IPS-11a (cell line): ENCODE measurements around the gene DLG5.

Source experiments
- H3K4me3 ChIP-seq: one replicate; pipeline ENCODE4 v1.5.1; 2013; ENCODE audit warnings: low read depth, low read length, control low read depth

DLG5 gene

GRCh38 chr10:77892021-77892739, 34.4 kb downstream of the DLG5 start:
- H3K4me3 ChIP-seq, result no peak overlapping the region

- no peak overlapping the region for H3K4me3 ChIP-seq
Measured at GRCh38 chr10:77890097-77890496, 36.5 kb downstream of the DLG5 start.

- H3K4me3 ChIP-seq, result no peak overlapping the region
Measured at GRCh38 chr10:77889277-77889903, 37.2 kb downstream of the DLG5 start.

GRCh38 chr10:77888356-77888703, 38.2 kb downstream of the DLG5 start:
- H3K4me3 ChIP-seq, result no peak overlapping the region

- no peak overlapping the region for H3K4me3 ChIP-seq
Measured at GRCh38 chr10:77887631-77888355, 38.8 kb downstream of the DLG5 start.

GRCh38 chr10:77886795-77887355, 39.7 kb downstream of the DLG5 start:
- no peak overlapping the region for H3K4me3 ChIP-seq

GRCh38 chr10:77884181-77884580, 42.4 kb downstream of the DLG5 start:
- no peak overlapping the region for H3K4me3 ChIP-seq

- H3K4me3 ChIP-seq, result no peak overlapping the region
Measured at GRCh38 chr10:77881636-77882035, 44.9 kb downstream of the DLG5 start.

- no peak overlapping the region for H3K4me3 ChIP-seq
Measured at GRCh38 chr10:77881222-77881621, 45.3 kb downstream of the DLG5 start.

GRCh38 chr10:77879710-77880109, 46.8 kb downstream of the DLG5 start:
- no peak overlapping the region for H3K4me3 ChIP-seq

GRCh38 chr10:77879065-77879464, 47.5 kb downstream of the DLG5 start:
- H3K4me3 ChIP-seq, result no peak overlapping the region

- H3K4me3 ChIP-seq, result no peak overlapping the region
Measured at GRCh38 chr10:77877441-77878344, 48.9 kb downstream of the DLG5 start.

- no peak overlapping the region for H3K4me3 ChIP-seq
Measured at GRCh38 chr10:77875730-77876129, 50.8 kb downstream of the DLG5 start.

GRCh38 chr10:77874872-77875271, 51.7 kb downstream of the DLG5 start:
- H3K4me3 ChIP-seq, result no peak overlapping the region

- H3K4me3 ChIP-seq, result no peak overlapping the region
Measured at GRCh38 chr10:77873536-77874380, 52.8 kb downstream of the DLG5 start.

- no peak overlapping the region for H3K4me3 ChIP-seq
Measured at GRCh38 chr10:77872947-77873535, 53.5 kb downstream of the DLG5 start.

- no peak overlapping the region for H3K4me3 ChIP-seq
Measured at GRCh38 chr10:77872151-77872946, 54.2 kb downstream of the DLG5 start.

- H3K4me3 ChIP-seq, result no peak overlapping the region
Measured at GRCh38 chr10:77869626-77870420, 56.7 kb downstream of the DLG5 start.
